ENCODE results near the gene DOCK8.

DNA sequence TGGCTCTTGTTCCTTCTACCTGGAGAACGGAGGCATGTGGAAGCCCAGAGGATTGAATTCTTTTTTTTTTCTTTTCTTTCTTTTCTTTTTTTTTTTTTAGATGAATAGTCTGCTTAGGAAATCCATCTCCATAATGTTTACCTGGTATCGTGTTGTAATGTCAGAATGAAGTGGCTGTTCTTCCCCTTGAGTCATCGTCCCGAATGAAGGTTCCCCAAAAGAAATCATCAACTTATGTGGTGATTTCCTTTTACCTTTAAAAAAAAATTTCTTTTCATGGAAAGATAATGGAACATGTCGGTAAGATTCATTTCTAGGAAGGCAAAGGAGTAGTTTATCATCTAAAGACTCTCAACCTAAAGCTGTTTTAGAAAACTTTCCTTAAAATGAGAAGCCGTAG lies 59.7 kb downstream of the DOCK8 start:
- TF ChIP-seq, protein P1, sequence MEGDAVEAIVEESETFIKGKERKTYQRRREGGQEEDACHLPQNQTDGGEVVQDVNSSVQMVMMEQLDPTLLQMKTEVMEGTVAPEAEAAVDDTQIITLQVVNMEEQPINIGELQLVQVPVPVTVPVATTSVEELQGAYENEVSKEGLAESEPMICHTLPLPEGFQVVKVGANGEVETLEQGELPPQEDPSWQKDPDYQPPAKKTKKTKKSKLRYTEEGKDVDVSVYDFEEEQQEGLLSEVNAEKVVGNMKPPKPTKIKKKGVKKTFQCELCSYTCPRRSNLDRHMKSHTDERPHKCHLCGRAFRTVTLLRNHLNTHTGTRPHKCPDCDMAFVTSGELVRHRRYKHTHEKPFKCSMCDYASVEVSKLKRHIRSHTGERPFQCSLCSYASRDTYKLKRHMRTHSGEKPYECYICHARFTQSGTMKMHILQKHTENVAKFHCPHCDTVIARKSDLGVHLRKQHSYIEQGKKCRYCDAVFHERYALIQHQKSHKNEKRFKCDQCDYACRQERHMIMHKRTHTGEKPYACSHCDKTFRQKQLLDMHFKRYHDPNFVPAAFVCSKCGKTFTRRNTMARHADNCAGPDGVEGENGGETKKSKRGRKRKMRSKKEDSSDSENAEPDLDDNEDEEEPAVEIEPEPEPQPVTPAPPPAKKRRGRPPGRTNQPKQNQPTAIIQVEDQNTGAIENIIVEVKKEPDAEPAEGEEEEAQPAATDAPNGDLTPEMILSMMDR (IDR thresholded peaks at IDR 0.05): no peak
- no peak for TF ChIP-seq POLR2A (IDR thresholded peaks at IDR 0.05)
